HEK293 (cell line): ENCODE data around the gene RNF19B.
A peak's percentile ranks its signal among the peaks of the same experiment; 100 is the strongest.

Experiments used
- BCL11B ChIP-seq: fragments of 450-650 bp; formaldehyde crosslinking; IDR thresholded peaks from 2 replicates; pipeline ENCODE4 v1.5.1; 2016; ENCODE audit warnings: low read depth, missing biosample characterization, missing genetic modification characterization
- GFI1B ChIP-seq: fragments of 450-650 bp; formaldehyde crosslinking; IDR thresholded peaks from 2 replicates; pipeline ENCODE4 v1.5.1; 2016; ENCODE audit warnings: missing biosample characterization, missing genetic modification characterization
- GLIS2 ChIP-seq: fragments of 450-650 bp; formaldehyde crosslinking; IDR thresholded peaks from 2 replicates; pipeline ENCODE4 v1.5.1; 2016; ENCODE audit warnings: missing biosample characterization, missing genetic modification characterization
- HIC1 ChIP-seq: fragments of 450-650 bp; formaldehyde crosslinking; IDR thresholded peaks from 2 replicates; pipeline ENCODE4 v1.5.1; 2016; ENCODE audit warnings: missing biosample characterization, missing genetic modification characterization
- PRDM1 ChIP-seq: fragments of 450-650 bp; formaldehyde crosslinking; IDR thresholded peaks from 2 replicates; pipeline ENCODE4; 2016; ENCODE audit warnings: missing biosample characterization, missing genetic modification characterization
- PRDM10 ChIP-seq: fragments of 450-650 bp; formaldehyde crosslinking; IDR thresholded peaks from 2 replicates; pipeline ENCODE4 v1.5.1; 2016; ENCODE audit warnings: missing biosample characterization, missing genetic modification characterization
- WT1 ChIP-seq: fragments of 450-650 bp; formaldehyde crosslinking; IDR thresholded peaks from 2 replicates; pipeline ENCODE4 v1.5.1; 2016; ENCODE audit warnings: missing biosample characterization, missing genetic modification characterization
- ZBTB26 ChIP-seq: fragments of 450-650 bp; formaldehyde crosslinking; optimal IDR thresholded peaks from 2 replicates; pipeline ENCODE3; 2016; ENCODE audit warnings: missing biosample characterization, mild to moderate bottlenecking, missing genetic modification characterization
- ZNF114 ChIP-seq: fragments of 450-650 bp; formaldehyde crosslinking; IDR thresholded peaks from 2 replicates; pipeline ENCODE4 v1.5.0; 2017; ENCODE audit warnings: missing biosample characterization, missing genetic modification characterization
- ZNF19 ChIP-seq: fragments of 450-650 bp; formaldehyde crosslinking; IDR thresholded peaks from 2 replicates; pipeline ENCODE4; 2016; ENCODE audit warnings: missing biosample characterization, missing genetic modification characterization, low read depth
- ZNF2 ChIP-seq: fragments of 450-650 bp; formaldehyde crosslinking; IDR thresholded peaks from 2 replicates; pipeline ENCODE4 v1.5.1; 2016; ENCODE audit warnings: missing biosample characterization, missing genetic modification characterization
- ZNF202 ChIP-seq: fragments of 450-650 bp; formaldehyde crosslinking; IDR thresholded peaks from 2 replicates; pipeline ENCODE4 v1.5.1; 2016; ENCODE audit warnings: missing biosample characterization, missing genetic modification characterization, borderline replicate concordance
- ZNF302 ChIP-seq: fragments of 450-650 bp; formaldehyde crosslinking; IDR thresholded peaks from 2 replicates; pipeline ENCODE4 v1.5.1; 2016; ENCODE audit warnings: missing biosample characterization, missing genetic modification characterization, low read depth
- ZNF558 ChIP-seq: fragments of 450-650 bp; formaldehyde crosslinking; IDR thresholded peaks from 2 replicates; pipeline ENCODE4 v1.5.1; 2016; ENCODE audit warnings: missing biosample characterization, missing genetic modification characterization
- ZNF600 ChIP-seq: fragments of 450-650 bp; formaldehyde crosslinking; IDR thresholded peaks from 2 replicates; pipeline ENCODE4 v1.5.1; 2016; ENCODE audit warnings: missing biosample characterization, missing genetic modification characterization
- ZNF626 ChIP-seq: fragments of 450-650 bp; sonication (Bioruptor Pico); formaldehyde crosslinking; IDR thresholded peaks from 2 replicates; pipeline ENCODE4 v1.5.1; 2018; ENCODE audit warnings: missing biosample characterization, missing genetic modification characterization, inconsistent platforms
- ZNF645 ChIP-seq: fragments of 450-650 bp; formaldehyde crosslinking; IDR thresholded peaks from 2 replicates; pipeline ENCODE4; 2016; ENCODE audit warnings: missing biosample characterization, missing genetic modification characterization
- ZNF654 ChIP-seq: fragments of 450-650 bp; formaldehyde crosslinking; IDR thresholded peaks from 2 replicates; pipeline ENCODE4 v1.5.1; 2016; ENCODE audit warnings: low read depth, missing biosample characterization, missing genetic modification characterization
- ZNF660 ChIP-seq: fragments of 450-650 bp; IDR thresholded peaks from 2 replicates; pipeline ENCODE4 v1.5.1; 2018; ENCODE audit warnings: missing biosample characterization, mild to moderate bottlenecking, missing genetic modification characterization
- ZSCAN4 ChIP-seq: fragments of 450-650 bp; formaldehyde crosslinking; IDR thresholded peaks from 2 replicates; pipeline ENCODE4 v1.5.1; 2017; ENCODE audit warnings: missing biosample characterization, missing genetic modification characterization
- ZSCAN5A ChIP-seq: fragments of 450-650 bp; formaldehyde crosslinking; IDR thresholded peaks from 2 replicates; pipeline ENCODE4 v1.5.1; 2016; ENCODE audit warnings: missing biosample characterization, missing genetic modification characterization

The RNF19B gene

GRCh38 chr1:33007190-33008050 lies 42.8 kb upstream of the RNF19B start (continued):
- TF ChIP-seq PRDM10 (tag by site-specific recombination) = peak; percentile 32; the same call in 1 of the 2 replicates
- peak; percentile 98 for TF ChIP-seq ZNF600 (tag by site-specific recombination)
- TF ChIP-seq BCL11B (tag by site-specific recombination) = no peak
- TF ChIP-seq ZNF202 (tag by site-specific recombination) = no peak
- TF ChIP-seq GLIS2 (tag by site-specific recombination) = no peak
- TF ChIP-seq ZNF558 (tag by site-specific recombination) = no peak
- TF ChIP-seq ZNF2 (tag by site-specific recombination) = peak; percentile 84; the same call in 1 of the 2 replicates
- TF ChIP-seq ZNF114 (tag by site-specific recombination) = no peak
- no peak for TF ChIP-seq ZNF302 (tag by site-specific recombination)
- peak; percentile 28; the same call in 1 of the 2 replicates for TF ChIP-seq ZNF654 (tag by site-specific recombination)
- no peak for TF ChIP-seq ZBTB26 (tag by site-specific recombination)
- no peak for TF ChIP-seq ZSCAN5A (tag by site-specific recombination)
- no peak for TF ChIP-seq ZSCAN4 (tag by site-specific recombination)
- TF ChIP-seq GFI1B (tag by site-specific recombination) = no peak
- TF ChIP-seq HIC1 (tag by site-specific recombination) = no peak
- TF ChIP-seq ZNF626 (tag by site-specific recombination) = no peak
- no peak for TF ChIP-seq ZNF645 (tag by site-specific recombination)
- no peak for TF ChIP-seq WT1
- TF ChIP-seq PRDM1 (tag by site-specific recombination) = no peak
- no peak for TF ChIP-seq ZNF19 (tag by site-specific recombination)
- peak; percentile 54 for TF ChIP-seq ZNF660 (tag by site-specific recombination)
- TF ChIP-seq, all 188 proteins: peak for 12
